SHP77 treated with DMSO at 0.1 percent for 48 hours (cell line): ENCODE data around the gene RAP1A.
"Not testable (repeated sequence)": the region's sequence is repeated elsewhere in the genome, so short reads cannot be mapped to it uniquely, and the experiment has no call there.

Experiments used
- DNase-seq: peaks from one replicate; lab custom pipeline; 2025; lab: John Stamatoyannopoulos, UW

The RAP1A gene

DNA sequence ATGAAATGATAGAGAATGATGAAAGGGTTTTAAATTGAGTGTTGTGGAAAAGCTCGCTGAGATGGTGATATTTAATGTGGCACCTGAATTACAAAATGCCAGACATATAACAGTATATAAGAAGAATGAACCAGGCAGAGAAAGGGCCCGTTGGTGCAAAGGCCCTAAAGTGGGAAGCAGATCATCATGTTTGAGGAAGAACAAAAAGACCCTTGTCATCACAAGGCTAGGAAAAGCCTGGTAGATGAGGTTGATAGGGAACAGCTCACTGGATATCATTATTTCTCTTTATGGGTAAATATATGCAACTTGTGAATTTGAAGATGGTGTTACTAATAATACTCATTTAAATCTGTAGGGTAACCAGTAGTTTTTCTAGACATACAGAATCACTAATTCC, 11.0 kb downstream of the RAP1A start:
- DNase-seq = no peak

DNA sequence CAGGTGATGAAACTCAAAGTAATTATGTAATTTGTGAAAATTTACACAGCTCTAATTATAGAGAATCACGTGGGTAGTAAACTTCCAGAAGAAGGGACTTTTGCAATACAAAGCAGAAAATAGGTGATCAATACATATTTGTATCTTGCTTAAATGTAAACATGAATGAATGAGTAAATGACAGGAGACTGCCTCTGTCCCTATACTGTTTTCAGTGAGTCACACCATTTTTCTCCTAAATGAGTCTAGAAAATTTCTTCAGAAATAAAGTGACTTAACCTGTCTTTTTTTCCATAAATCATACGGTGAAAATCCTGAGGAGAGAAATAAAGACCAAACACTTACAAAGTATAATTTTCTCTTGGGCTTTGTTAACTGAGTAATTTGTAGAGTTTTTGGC, 11.9 kb downstream of the RAP1A start:
- no peak for DNase-seq

DNA sequence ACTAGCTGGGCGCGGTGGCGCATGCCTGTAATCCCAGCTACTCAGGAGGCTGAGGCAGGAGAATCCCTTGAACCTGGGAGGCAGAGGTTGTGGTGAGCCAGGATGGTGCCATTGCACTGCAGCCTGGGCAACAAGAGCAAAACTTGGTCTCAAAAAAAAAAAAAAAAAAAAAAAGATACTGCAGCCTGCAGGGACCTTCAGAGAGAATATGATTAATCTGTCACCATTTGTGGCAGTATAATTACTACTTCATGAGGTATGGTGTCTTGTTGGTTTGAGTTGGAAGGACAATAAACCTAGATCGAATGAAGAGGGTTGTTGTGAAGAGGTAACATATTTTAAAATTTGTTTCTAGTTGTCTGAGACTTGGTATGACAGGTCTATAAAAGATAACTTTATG, 13.2 kb downstream of the RAP1A start:
- not testable (repeated sequence) for DNase-seq

DNA sequence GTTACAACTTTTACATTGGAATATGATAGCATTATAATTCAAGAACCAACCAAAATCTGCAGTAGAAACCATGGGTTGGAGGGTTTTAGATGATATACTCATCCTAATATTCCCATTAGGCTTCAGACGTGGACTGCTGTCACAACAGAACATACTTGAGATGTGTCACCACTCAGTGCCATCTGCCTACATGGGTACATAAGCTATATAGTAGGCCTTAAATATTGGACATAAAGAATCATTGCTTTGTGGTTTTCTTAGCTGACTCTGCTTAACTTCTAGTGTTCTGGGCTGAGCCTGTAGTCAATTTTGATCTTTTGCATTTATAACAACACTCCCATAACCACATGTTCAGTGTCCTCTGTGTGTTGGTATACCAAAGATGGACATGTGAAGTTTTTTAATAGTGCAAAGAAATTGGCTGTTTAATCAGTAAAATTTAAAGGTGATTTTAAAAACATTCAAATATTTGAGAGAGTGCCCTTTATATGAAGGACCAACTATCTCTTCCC, 14.2 kb downstream of the RAP1A start:
- DNase-seq = no peak

DNA sequence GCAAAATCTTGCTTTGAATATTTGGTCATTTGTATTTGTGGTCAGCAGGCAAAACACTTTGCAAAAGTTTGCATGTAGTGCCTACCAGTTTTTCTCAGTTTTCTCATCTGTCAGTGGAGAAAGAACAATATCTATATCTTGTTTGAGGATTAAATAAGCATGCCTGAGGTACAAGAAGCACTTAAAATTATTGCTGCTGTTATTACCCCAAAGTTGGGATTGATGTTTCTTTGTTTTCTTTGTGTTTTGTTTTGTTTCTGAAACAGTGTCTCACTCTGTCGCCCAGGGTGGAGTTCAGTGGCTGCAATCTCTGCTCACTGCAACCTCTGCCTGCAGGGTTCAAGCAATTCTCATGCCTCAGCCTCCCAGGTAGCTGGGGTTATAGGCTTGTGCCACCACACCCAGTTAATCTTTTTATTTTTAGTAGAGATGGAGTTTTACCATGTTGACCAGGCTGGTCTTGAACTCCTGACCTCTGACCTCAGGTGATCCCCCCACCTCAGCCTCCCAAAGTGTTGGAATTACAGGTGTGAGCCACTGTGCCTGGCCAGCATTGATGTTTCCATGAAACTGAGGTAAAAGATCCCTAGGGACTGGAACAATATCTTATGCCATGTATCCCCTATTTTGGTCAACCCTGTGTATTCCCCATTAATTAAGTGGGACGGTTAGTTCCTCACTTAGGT, 15.9 kb downstream of the RAP1A start:
- no peak for DNase-seq

DNA sequence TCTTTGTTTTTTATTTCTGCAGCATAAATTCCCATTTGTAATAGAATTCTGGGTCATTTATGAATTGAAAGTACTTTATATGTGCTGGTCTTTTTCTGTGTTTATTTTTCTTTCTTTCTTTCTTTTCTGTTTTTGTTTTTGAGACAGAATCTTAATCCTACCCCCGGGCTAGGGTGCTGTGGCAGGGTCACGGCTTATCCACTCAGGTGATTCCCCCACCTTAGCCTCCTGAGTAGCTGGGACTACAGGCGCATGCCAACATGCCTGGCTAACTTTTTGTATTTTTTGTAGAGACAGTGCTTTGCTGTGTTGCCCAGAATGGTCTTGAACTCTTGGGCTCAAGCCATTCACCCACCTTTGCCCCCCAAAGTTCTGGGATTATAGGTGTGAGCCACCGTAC, 18.7 kb downstream of the RAP1A start:
- no peak for DNase-seq

DNA sequence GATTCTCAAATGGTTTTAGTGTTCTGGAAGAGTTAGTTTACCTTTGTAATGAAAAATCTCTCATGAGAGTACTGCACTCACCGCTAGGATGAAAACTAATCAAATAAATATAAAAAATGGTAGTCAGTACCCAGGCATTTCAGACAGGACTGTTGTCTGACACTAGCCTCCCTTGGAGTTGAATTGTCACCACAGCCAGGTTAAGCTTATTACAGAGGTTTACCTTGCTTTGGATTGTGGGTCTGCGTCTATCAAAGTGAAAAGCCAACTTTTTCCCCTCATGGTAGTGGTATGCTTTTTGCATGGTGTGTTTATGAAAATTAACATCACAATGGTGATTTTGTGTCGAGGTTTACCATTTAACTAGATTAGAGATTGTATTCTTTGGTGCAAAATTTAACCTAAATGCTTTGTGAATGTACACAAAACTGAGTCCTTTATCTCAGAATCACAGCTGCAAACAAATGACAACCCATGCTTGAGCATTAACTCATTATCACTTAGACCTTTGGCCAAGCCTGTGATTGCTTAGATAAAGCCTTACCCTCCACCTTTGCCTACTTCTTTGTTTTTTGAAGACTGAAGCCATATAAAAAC, 20.1 kb downstream of the RAP1A start:
- DNase-seq = no peak

DNA sequence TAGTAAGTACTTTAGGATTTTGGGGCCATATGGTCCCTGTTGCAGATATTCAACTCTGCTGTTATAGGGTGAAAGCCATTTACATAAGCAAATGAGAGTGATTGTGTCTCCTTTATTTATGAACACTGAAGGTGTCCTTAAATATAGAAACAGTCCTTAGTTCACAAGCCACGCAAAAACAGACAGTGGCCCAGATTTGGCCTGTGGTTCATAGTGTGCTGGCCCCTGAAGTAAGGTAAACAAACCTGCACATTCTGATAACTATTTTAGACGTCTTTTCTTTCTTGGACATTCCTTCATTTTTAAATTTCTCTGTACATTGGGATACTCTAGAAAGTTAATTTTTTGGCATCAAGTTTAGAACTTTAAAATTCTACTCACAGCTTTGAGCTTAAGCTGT, 23.5 kb downstream of the RAP1A start:
- DNase-seq = no peak

DNA sequence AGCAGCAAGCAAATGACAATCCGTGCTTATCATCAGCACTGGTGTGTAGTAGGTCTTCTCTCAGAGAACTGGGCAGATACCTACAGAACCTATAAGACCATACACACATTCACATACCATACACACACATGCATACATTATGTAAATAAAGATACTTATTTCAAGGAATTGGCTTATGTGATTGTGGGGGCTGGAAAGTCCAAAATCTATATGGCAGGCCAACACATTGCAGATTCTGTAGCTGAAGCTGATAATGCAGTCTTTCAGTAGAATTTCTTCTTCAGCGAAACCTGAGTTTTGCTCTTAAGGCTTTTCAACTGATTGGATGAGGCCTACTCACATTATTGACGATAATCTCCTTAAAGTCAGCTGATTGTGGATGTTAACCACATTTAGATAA, 24.1 kb downstream of the RAP1A start:
- DNase-seq = no peak

DNA sequence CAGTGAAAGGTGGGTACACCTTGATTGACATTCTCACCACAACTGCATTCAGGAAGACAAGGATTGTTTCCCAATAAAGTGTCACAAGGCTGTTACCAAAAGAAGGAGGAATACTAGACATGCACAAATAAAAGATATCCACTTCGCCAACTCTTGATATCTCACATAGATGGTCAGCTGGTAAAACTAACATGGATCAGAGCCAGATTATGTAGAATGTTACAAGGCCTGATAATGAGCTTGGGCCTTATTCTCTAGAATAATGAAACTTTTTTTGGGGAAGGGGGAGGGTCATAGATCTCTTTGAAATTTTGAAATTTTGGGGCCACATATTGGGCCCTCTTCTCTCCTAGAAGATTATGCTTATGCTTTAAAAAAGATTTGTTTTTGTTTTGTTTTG, 24.9 kb downstream of the RAP1A start:
- DNase-seq = no peak

DNA sequence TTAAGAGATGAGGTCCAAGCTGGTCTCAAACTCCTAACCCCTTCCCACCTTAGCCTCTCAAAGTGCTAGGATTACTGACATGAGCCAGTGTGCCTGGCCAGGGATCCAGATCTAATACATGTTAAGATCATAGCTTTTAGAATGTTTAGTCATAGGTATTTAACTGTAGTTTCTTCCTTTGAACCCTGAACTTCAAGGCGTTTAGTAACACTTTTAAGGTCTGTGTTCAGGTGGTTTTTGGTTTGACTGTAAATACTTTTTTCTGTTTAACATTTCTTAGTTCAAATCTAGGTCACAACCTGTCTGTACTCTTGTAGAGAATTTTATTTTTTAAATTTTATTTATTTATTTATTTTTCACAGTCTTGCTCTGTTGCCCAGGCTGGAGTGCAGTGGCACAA, 28.1 kb downstream of the RAP1A start:
- DNase-seq = no peak

DNA sequence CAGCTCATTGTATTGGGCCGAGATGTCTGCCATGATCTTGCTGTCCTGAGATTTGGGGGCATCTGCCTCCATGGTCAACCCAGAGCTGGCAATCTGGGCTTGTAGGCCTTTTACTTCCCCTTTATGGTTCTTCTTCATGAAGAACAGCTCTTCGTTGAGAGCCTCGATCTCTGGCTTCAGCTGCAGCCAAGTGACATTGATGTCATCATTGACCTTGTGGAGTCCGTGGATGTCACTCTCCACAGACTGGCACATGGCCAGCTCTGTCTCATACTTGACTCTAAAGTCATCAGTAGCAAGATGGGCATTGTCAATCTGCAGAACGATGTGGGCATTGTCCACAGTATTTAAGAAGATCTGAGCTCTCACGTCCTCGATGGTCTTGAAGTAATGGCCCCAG, 29.2 kb downstream of the RAP1A start:
- DNase-seq = no peak

DNA sequence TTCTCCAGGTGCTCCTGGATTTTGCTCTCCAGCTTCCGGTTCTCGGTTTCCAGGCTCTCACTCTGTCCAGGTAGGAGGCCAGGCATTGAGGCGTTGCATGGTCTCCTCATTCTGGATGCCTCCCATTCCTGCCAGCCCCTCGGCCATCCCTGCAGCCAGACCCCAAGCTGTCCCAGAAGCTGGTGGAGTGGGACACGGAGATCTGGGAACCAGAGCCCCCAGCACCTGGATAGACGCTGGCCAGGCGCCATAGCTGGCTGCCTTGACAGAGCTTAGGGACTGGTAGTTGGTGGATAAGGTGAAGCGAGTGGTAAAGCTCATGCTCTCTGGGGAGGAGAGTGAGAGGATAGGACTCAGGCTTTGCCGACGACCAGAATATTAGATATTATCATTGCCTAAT, 29.6 kb downstream of the RAP1A start:
- no peak for DNase-seq

DNA sequence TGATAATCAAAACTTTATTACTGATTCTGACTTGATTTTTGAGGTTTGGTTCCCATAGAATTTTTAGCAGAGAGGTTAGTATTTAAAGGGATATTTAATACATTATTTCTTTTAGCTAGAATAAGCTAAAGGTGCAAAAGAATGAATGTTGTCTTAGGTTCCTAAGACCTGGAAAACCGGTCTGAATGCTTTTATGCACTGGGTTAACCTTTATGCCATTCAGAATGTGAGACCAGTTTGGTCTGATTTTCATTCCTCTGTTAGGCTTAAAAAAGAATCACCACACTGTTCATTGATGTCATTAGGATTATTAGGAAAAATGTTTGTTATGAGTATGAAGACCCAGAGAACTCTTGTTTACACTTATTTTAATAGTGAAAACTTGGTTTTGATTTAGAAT, 30.1 kb downstream of the RAP1A start:
- no peak for DNase-seq

DNA sequence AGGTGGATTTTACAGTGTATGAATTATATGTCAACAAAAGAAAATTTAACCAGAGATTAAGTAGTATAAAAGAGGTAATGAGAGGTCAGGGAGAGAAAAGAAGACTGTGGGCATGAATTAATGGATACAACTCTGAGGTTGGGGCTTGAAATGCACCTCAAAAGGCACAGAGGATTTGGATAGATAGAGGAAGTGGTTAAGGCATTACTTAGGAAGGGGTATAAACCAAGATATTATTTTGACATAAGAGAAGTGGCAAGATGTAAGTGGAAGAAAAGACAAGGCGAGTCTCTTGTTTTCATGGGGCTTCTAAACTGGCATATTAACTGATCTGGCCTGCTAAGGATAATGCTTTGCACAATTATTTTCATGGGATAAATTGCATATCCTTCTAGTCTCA, 34.1 kb downstream of the RAP1A start:
- DNase-seq = no peak

DNA sequence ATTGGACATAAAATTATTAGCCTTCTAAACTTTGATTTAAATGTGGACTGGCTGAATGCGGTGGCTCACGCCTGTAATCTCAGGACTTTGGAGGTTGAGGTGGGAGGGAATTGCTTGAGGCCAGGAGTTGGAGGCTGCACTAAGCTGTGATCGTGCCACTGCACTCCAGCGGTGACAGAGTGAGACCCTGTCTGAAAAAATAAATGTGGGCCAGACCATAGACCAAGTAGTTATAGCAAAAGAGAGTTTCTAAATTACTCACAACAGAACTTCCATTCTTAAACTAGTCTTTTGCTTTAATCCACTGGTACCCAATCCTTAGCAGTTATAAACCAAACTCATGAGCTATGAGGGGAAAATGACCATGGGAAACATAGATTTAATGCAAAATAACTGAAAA, 35.2 kb downstream of the RAP1A start:
- no peak for DNase-seq

DNA sequence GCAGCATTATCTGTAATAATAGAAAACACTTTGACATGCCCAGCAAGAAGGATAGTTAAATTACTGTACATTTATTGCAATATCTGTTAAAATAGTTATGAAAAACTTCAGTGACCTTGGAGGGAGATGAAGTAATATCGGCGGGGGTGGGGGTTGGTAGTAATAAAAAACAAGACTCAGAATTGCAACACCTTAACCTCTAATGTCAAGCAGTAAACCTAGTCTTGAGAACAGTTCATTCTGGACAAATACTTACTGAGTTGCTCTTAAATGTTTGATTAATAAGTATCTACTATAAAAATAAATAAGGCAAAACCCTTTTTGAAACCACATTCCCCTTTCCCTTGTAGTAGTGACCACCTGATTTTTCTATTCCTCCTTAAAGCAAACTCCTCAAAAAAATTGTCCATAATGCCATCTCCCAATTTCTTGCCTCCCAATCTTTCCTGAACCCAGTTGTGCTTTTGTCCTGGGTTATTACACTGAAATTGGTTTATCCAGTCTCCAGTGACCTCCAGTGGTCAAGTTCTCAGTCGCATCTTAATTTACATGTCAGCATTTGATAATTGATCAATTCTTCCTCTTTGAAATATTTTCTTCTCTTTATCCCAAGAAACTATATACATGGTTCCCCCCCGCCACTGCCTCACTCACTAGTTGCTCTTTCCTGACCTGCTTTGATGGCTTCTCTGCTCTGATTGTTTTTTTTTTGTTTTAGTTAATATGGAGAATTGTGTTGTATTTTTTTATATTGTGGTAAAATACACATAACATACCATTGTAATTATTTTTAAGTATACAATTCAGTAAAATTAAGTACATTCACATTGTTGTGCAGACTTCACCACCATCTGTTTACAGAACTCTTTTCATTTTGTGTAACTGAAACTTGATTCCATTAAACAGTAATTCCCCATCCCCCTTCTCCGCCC, 36.8 kb downstream of the RAP1A start:
- no peak for DNase-seq

DNA sequence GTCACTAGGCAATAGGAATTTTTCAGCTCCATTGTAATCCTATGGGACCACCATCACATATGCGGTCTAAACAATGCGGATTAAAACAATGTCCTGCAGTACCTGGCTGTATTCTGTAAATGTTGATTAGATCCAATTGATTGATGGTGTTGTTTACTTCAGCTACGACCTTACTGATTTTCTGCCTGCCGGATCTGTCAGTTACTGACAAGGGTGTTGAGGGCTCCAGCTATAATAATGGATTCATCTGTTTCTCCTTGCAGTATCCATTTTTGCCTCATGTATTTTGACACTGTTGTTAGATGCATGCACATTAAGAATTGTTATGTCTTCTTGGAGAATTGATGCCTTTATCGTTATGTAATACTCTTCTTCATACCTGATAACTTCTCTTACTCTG, 39.0 kb downstream of the RAP1A start:
- no peak for DNase-seq

DNA sequence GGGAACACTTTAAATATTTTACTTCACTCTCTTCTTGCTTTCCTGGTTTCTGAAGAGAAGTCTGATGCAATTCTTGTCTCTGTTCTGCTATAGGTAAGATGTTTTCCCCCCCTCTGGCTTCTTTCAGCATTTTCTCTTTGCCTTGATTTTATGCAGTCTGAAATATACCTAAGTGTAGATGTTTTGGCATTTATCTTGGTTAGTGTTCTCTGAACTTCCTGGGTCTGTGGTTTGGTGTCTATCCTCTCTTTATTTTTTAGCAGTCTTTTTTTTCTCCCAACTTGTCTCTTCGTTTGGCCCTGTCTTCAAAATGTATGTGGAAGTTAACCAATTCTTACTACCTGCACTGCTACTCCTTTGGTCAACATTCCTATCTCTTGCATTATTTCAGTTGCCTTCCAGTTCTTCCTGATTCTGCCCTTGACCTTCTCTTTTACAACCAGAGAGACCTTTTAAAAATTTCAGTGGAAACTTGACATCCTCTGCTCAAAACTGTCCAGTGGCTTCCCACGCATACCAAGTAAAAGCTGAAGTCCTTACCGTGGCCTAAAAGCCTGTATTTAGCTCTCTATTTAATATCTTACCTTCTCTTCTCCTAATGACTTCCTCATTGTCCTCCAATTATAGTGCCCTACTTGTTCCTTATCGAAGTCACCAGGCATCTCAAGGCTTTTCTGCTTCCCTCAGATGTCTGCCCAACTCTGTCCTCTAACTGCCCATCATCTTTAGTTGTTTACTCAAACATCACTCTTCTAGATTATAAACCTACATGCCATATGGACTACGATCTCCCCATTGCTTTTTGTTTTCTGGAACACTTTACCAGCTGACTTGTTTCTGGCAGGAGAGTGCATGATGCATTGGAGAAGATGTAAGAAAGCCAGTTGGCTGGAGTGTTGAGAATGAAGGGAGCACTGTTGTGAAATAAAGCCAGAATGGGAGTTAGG, 40.9 kb downstream of the RAP1A start:
- DNase-seq = no peak

DNA sequence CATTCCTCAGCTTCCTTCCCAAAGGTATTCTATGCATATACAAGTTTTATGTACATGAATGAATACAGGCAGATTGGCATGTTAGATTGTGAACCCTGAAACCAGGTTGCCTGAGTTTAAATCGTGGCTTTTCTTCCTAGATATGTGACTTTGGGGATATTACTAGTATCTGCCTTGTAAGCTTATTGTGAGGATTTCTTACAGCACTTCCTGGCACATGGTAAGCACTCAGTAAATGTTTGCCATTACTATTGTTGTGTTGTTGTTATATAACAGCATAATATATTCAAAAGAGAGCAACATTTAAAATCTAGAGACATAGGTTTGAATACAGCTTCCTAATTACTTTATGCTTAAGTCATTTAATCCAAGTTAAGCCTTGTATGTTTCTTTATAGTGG, 45.1 kb downstream of the RAP1A start:
- no peak for DNase-seq

DNA sequence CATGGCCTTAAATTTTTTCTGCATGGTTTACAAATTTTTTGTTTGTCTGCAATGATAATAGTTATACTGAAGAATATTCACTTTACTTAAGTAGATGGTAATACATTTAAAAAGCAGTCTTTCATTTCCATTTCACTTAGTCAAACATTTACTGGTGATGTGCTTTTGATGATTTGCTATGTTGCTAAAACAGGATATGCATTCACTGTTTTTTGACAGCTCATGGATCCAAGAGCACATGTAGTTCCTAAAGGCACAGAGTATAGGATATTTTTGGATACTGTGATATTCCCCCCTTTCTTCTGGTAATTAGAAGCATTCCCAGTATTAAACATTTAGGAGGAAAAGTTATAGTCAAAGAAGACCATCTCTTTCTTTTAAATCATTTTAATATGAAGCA, 45.9 kb downstream of the RAP1A start:
- no peak for DNase-seq

DNA sequence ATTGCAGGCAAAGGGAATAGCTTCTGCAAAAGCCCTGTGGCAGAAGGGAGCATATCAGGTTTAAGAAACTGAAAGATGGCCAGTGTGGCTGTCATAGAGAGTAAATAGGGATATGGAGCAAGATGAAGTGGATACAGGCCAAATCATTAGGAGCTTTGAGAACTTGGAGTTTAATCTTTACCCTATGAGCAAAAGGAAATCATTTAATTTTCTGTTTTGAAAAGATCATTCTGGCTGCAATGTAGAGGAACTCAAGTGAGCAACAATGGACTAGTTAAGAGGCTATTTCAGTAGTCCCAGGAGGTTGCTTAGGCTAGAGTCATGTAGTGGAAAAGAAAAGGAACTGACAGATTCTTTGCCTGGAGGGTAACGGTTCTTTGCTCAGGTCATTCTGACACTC, 47.2 kb downstream of the RAP1A start:
- no peak for DNase-seq
